Body of pancreas (tissue), 4 donors: ENCODE data around the gene UBA3.

ENCODE experiments used
- POLR2A ChIP-seq, 3 donors: fragments of 450-650 bp; IDR thresholded peaks; one replicate each; pipeline ENCODE4 v1.6.1; 2016; ENCODE audit warnings: antibody characterized with exemption in 3 of 3, mild to moderate bottlenecking in 2 of 3
- TF ChIP-seq, protein P1 (sequence below), 7 experiments: fragments of 450-650 bp in 4 of 7; fragments of 200-600 bp in 3 of 7; sonication (generic) in 3 of 7; IDR thresholded peaks; one replicate each; pipeline ENCODE4 v1.5.1; 2016 to 2019; ENCODE audit warnings: antibody characterized with exemption in 7 of 7

DNA sequence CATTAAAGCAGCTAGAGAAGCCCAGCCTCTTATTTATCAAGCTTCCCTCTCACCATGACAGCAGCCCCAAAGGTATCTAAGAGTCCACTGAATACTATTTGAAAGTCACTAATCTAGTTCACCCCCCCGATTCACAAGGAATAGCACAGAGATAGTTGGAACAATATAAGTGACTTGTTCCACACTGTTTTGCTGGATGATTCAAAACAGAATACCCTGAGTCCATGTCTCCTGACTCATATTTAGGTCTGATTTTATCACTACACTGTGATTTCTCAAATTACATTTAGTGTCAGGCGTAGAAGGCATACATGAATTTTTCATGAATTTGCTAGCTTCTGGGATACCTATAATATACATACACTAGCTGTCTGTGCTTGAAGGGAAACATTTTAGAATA lies 48.0 kb downstream of the UBA3 start:
- TF ChIP-seq, protein P1, sequence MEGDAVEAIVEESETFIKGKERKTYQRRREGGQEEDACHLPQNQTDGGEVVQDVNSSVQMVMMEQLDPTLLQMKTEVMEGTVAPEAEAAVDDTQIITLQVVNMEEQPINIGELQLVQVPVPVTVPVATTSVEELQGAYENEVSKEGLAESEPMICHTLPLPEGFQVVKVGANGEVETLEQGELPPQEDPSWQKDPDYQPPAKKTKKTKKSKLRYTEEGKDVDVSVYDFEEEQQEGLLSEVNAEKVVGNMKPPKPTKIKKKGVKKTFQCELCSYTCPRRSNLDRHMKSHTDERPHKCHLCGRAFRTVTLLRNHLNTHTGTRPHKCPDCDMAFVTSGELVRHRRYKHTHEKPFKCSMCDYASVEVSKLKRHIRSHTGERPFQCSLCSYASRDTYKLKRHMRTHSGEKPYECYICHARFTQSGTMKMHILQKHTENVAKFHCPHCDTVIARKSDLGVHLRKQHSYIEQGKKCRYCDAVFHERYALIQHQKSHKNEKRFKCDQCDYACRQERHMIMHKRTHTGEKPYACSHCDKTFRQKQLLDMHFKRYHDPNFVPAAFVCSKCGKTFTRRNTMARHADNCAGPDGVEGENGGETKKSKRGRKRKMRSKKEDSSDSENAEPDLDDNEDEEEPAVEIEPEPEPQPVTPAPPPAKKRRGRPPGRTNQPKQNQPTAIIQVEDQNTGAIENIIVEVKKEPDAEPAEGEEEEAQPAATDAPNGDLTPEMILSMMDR (IDR thresholded peaks at IDR 0.05): no peak
- TF ChIP-seq POLR2A (IDR thresholded peaks at IDR 0.05): no peak
